ENCODE measurements around the gene ATG101. TPM values are rescaled to one million over a fixed set of nuclear protein-coding genes. Genes with fewer than 3 reads are reported as not detected.

ATG101 gene
- total and polyA plus RNA-seq, 2 donors (not counting 1 experiment from before 2014, with no cell fraction given) = 19.4 to 50.3 TPM

GRCh38 chr12:52037248-52037861, 32.4 kb upstream of the ATG101 start:
- no peak for TF ChIP-seq EZH2 (IDR thresholded peaks at IDR 0.05; ENCODE audit: borderline replicate concordance, insufficient read depth, low read depth, low read length, poor library complexity, severe bottlenecking)
- TF ChIP-seq, protein P1, sequence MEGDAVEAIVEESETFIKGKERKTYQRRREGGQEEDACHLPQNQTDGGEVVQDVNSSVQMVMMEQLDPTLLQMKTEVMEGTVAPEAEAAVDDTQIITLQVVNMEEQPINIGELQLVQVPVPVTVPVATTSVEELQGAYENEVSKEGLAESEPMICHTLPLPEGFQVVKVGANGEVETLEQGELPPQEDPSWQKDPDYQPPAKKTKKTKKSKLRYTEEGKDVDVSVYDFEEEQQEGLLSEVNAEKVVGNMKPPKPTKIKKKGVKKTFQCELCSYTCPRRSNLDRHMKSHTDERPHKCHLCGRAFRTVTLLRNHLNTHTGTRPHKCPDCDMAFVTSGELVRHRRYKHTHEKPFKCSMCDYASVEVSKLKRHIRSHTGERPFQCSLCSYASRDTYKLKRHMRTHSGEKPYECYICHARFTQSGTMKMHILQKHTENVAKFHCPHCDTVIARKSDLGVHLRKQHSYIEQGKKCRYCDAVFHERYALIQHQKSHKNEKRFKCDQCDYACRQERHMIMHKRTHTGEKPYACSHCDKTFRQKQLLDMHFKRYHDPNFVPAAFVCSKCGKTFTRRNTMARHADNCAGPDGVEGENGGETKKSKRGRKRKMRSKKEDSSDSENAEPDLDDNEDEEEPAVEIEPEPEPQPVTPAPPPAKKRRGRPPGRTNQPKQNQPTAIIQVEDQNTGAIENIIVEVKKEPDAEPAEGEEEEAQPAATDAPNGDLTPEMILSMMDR (IDR thresholded peaks at IDR 0.05) = no peak
- DNase-seq (peak; percentile 63), ATAC-seq (ENCODE audit: low read depth) (peak; percentile 2)
- ChIA-PET CTCF (interaction anchor here (0.8 to 32.6 kb wide), 4 partner anchors 13 to 45 kb away, joined by 3 to 1315 read pairs (median 68); partner anchors contain the start of genes ATG101, NR4A1 and SMIM41), POLR2A (interaction anchor here (1.0 to 4.0 kb wide), 5 partner anchors 12 to 32 kb away, joined by 3 to 31 read pairs (median 4); partner anchors contain the start of genes ATG101, NR4A1 and TAMALIN)
- Mint-ChIP-seq H3K27ac (peak overlapping the region; percentile 72), H3K4me1 (peaks cover 82% of the 10 kb centered on the region), H3K4me3 (peak overlapping the region; percentile 76), H3K27me3 (no peaks in the 10 kb centered on the region), H3K9me3 (ENCODE audit: insufficient read depth) (no peaks in the 10 kb centered on the region)
- Histone ChIP-seq H4K20me1 (ENCODE audit: control insufficient read depth, insufficient read depth, low read length, poor library complexity, severe bottlenecking) (no peaks in the 10 kb centered on the region), H3K36me3 (replicated peaks in 1 of 2; ENCODE audit: control extremely low read depth in 1 of 2, control insufficient read depth in 1 of 2, extremely low read depth in 1 of 2, insufficient read depth in 2 of 2, low read length in 1 of 2) (no peaks in the 10 kb centered on the region), H2AFZ (ENCODE audit: insufficient read depth, low read depth, low read length, poor library complexity, severe bottlenecking) (peak overlapping the region; percentile 35), H3K27me3 (replicated peaks in 1 of 4; ENCODE audit: control extremely low read depth in 1 of 4, control insufficient read depth in 3 of 4, insufficient read depth in 4 of 4, low read length in 3 of 4) (peaks cover 0 to 2% (median 0%) of the 10 kb centered on the region in 4 experiments), H3K9me3 (ENCODE audit: control extremely low read depth in 1 of 3, control insufficient read depth in 2 of 3, insufficient read depth in 1 of 3, low read length in 2 of 3) (no peaks in the 10 kb centered on the region), H3K4me2 (replicated peaks; ENCODE audit: low read depth, low read length, poor library complexity, severe bottlenecking) (peak overlapping the region; percentile 98), H3K9ac (ENCODE audit: low read length) (peak overlapping the region; percentile 77), H3K27ac (ENCODE audit: low read length in 2 of 2) (peak overlapping the region in 1 of 2 donors; percentile 54), H3K79me2 (ENCODE audit: control insufficient read depth, insufficient read depth, low read length) (peaks cover under 1% of the 10 kb centered on the region), H3K4me1 (ENCODE audit: control insufficient read depth in 2 of 2, insufficient read depth in 2 of 2, low read length in 2 of 2) (peaks cover 45 to 67% of the 10 kb centered on the region in 2 donors), H3K4me3 (ENCODE audit: control extremely low read depth in 1 of 5, extremely low read depth in 1 of 5, insufficient read depth in 1 of 5, low read depth in 2 of 5, low read length in 4 of 5) (peak overlapping the region in 4 of 5 experiments; percentile 52 to 71 (median 58))
- intact Hi-C loops (cut with micrococcal nuclease) = loop anchor here (1.0 kb wide), 2 partner anchors 13 to 32 kb away; partner anchors contain the start of gene ATG101
- 3% methylated on average over 59 of the region's 59 CpGs for WGBS (ENCODE audit: insufficient coverage)

DNA sequence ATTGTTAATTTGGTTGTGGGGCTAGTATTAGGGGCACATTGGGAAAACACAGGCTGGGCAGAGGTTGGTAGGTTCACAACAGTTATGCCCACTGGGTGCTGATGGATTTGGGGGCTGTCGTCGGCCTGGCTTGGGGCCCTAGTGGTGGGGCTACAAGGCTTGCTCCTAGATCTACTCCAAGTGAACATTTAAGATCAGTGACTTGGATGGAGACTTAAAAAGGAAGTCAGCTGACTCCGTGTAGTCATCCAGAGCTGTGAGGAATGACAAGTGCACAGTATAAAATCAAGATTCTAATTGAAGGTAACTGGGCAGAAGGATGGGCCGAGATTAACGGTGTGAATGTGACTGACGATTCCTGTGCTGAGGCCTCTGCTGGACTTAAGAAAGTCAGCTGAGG, 31.3 kb upstream of the ATG101 start:
- Histone ChIP-seq H3K9ac (ENCODE audit: low read length) (no peak overlapping the region), H2AFZ (ENCODE audit: insufficient read depth, low read depth, low read length, poor library complexity, severe bottlenecking) (no peak overlapping the region), H3K4me1 (ENCODE audit: control insufficient read depth in 2 of 2, insufficient read depth in 2 of 2, low read length in 2 of 2) (peaks cover 42 to 68% of the 10 kb centered on the region in 2 donors), H3K36me3 (replicated peaks in 1 of 2; ENCODE audit: control extremely low read depth in 1 of 2, control insufficient read depth in 1 of 2, extremely low read depth in 1 of 2, insufficient read depth in 2 of 2, low read length in 1 of 2) (no peaks in the 10 kb centered on the region), H3K79me2 (ENCODE audit: control insufficient read depth, insufficient read depth, low read length) (peaks cover 12% of the 10 kb centered on the region), H4K20me1 (ENCODE audit: control insufficient read depth, insufficient read depth, low read length, poor library complexity, severe bottlenecking) (no peaks in the 10 kb centered on the region), H3K4me3 (ENCODE audit: control extremely low read depth in 1 of 5, extremely low read depth in 1 of 5, insufficient read depth in 1 of 5, low read depth in 2 of 5, low read length in 4 of 5) (no peak overlapping the region), H3K27ac (ENCODE audit: low read length in 2 of 2) (no peak overlapping the region), H3K9me3 (ENCODE audit: control extremely low read depth in 1 of 3, control insufficient read depth in 2 of 3, insufficient read depth in 1 of 3, low read length in 2 of 3) (no peaks in the 10 kb centered on the region), H3K27me3 (replicated peaks in 1 of 4; ENCODE audit: control extremely low read depth in 1 of 4, control insufficient read depth in 3 of 4, insufficient read depth in 4 of 4, low read length in 3 of 4) (peaks cover 0 to 2% (median 0%) of the 10 kb centered on the region in 4 experiments), H3K4me2 (replicated peaks; ENCODE audit: low read depth, low read length, poor library complexity, severe bottlenecking) (no peak overlapping the region)
- ChIA-PET POLR2A (interaction anchor here (4.0 kb wide), 1 partner anchor 12 kb away, joined by 31 read pairs; the partner anchor contains the start of gene NR4A1), CTCF (interaction anchor here (0.7 to 32.6 kb wide), 4 partner anchors 10 to 37 kb away, joined by 4 to 1315 read pairs (median 65); partner anchors contain the start of genes ATG101 and SMIM41)
- Mint-ChIP-seq H3K27ac (peak overlapping the region; percentile 44), H3K9me3 (ENCODE audit: insufficient read depth) (no peaks in the 10 kb centered on the region), H3K27me3 (no peaks in the 10 kb centered on the region), H3K4me1 (peaks cover 76% of the 10 kb centered on the region), H3K4me3 (peak overlapping the region; percentile 76)
- intact Hi-C loops (cut with micrococcal nuclease) = no loop called here
- TF ChIP-seq, protein P1 (IDR thresholded peaks at IDR 0.05) = no peak
- TF ChIP-seq EZH2 (IDR thresholded peaks at IDR 0.05; ENCODE audit: borderline replicate concordance, insufficient read depth, low read depth, low read length, poor library complexity, severe bottlenecking) = no peak
- ATAC-seq (ENCODE audit: low read depth) (no peak), DNase-seq (no peak)
- WGBS (ENCODE audit: insufficient coverage) = 87% methylated on average over 6 of the region's 6 CpGs
